IMR-90 (cell line): ENCODE measurements around the gene FGF19. TPM values are rescaled to one million over a fixed set of nuclear protein-coding genes. Genes with fewer than 3 reads are reported as not detected.

Source experiments
- ATAC-seq: fragments of 200-7000 bp; cut with Tn5 transposase; 2 replicates; pipeline ENCODE4 v1.9.1; 2020; ENCODE audit warnings: low read depth, mild to moderate bottlenecking, moderate library complexity
- BruUV-seq: library from RNA; stranded (reverse); fragments of 400-500 nt; replicated peaks from 2 replicates; lab custom pipeline; 2021; lab: Mats Ljungman, UMichigan
- CTCF ChIA-PET: fragments of 300-600 bp; formaldehyde crosslinking; extraction: SDS; loops from one replicate; lab custom pipeline; 2021; ENCODE audit warnings: antibody characterized with exemption; lab: Yijun Ruan, JAX
- POLR2A ChIA-PET: fragments of 300-600 bp; sonication (Branson Sonifier 250); formaldehyde crosslinking; loops from one replicate; lab custom pipeline; 2022; ENCODE audit warnings: antibody characterized with exemption; ENCODE audit not compliant: unreplicated experiment; lab: Charles Lee
- DNase-seq: peaks from one replicate; pipeline ENCODE4 v3.0.0; 2013
- H2AFZ ChIP-seq: replicated peaks from 2 replicates; pipeline ENCODE3; 2013; ENCODE audit warnings: low read length, mild to moderate bottlenecking; ENCODE audit not compliant: poor library complexity
- H2AK5ac ChIP-seq: 2 replicates; pipeline ENCODE4 v1.6.1; 2013; ENCODE audit warnings: low read depth, low read length, inconsistent platforms
- H2AK9ac ChIP-seq: replicated peaks from 2 replicates; pipeline ENCODE3; 2013; ENCODE audit warnings: mild to moderate bottlenecking, low read depth, low read length, moderate library complexity; ENCODE audit not compliant: poor library complexity
- H2BK120ac ChIP-seq: 2 replicates; pipeline ENCODE4 v1.6.1; 2013; ENCODE audit warnings: low read depth, low read length, inconsistent platforms
- H2BK15ac ChIP-seq: 3 replicates; pipeline ENCODE4 v1.6.1; 2013; ENCODE audit warnings: low read depth, low read length, inconsistent platforms
- H2BK20ac ChIP-seq: 2 replicates; pipeline ENCODE4 v1.6.1; 2013; ENCODE audit warnings: low read depth, mild to moderate bottlenecking, inconsistent platforms, low read length, moderate library complexity
- H2BK5ac ChIP-seq: 2 replicates; pipeline ENCODE4 v1.6.1; 2013; ENCODE audit warnings: mild to moderate bottlenecking, low read depth, low read length, inconsistent platforms; ENCODE audit not compliant: poor library complexity, severe bottlenecking
- H3K14ac ChIP-seq: replicated peaks from 2 replicates; pipeline ENCODE4 v1.6.1; 2013; ENCODE audit warnings: low read depth, low read length, inconsistent platforms
- H3K18ac ChIP-seq: 2 replicates; pipeline ENCODE4 v1.6.1; 2013; ENCODE audit warnings: low read depth, low read length, control low read depth
- H3K23ac ChIP-seq: 2 replicates; pipeline ENCODE4 v1.6.1; 2013; ENCODE audit warnings: low read depth, low read length, inconsistent platforms
- H3K27ac ChIP-seq: 2 replicates; pipeline ENCODE4 v1.5.1; 2013; ENCODE audit warnings: mild to moderate bottlenecking, control low read depth, low read length; ENCODE audit not compliant: insufficient read depth
- H3K27me3 ChIP-seq: 2 replicates; pipeline ENCODE4 v1.6.1; 2013; ENCODE audit warnings: low read length; ENCODE audit not compliant: control insufficient read depth, insufficient read depth
- H3K36me3 ChIP-seq: 2 replicates; pipeline ENCODE4 v1.6.1; 2013; ENCODE audit warnings: low read length, mixed read lengths; ENCODE audit not compliant: control insufficient read depth, insufficient read depth
- H3K4ac ChIP-seq: 2 replicates; pipeline ENCODE4 v1.6.1; 2013; ENCODE audit warnings: low read depth, low read length, inconsistent platforms
- H3K4me1 ChIP-seq: 2 replicates; pipeline ENCODE4 v1.6.1; 2013; ENCODE audit warnings: low read length, mixed read lengths; ENCODE audit not compliant: control insufficient read depth, insufficient read depth
- H3K4me2 ChIP-seq: 2 replicates; pipeline ENCODE4 v1.6.1; 2013; ENCODE audit warnings: low read depth, mild to moderate bottlenecking, control low read depth, low read length, moderate library complexity
- H3K4me3 ChIP-seq: 2 replicates; pipeline ENCODE4 v1.5.1; 2013; ENCODE audit warnings: low read depth, mild to moderate bottlenecking, control low read depth, low read length, moderate library complexity; ENCODE audit not compliant: insufficient read depth
- H3K56ac ChIP-seq: 2 replicates; pipeline ENCODE4 v1.6.1; 2013; ENCODE audit warnings: low read length, inconsistent platforms; ENCODE audit not compliant: insufficient read depth; ENCODE audit errors: extremely low read depth
- H3K79me1 ChIP-seq, 2 experiments: 2 replicates each; pipeline ENCODE4 v1.6.1; 2013; ENCODE audit warnings: low read length in 2 of 2, inconsistent platforms in 1 of 2, low read depth in 1 of 2
- H3K9ac ChIP-seq: 2 replicates; pipeline ENCODE4 v1.6.1; 2013; ENCODE audit warnings: low read depth, low read length, control low read depth
- H3K9me1 ChIP-seq: 2 replicates; pipeline ENCODE4 v1.6.1; 2013; ENCODE audit warnings: low read length, inconsistent platforms; ENCODE audit not compliant: insufficient read depth
- H3K9me3 ChIP-seq: 2 replicates; pipeline ENCODE4 v1.6.1; 2013; ENCODE audit warnings: low read length; ENCODE audit not compliant: control insufficient read depth, insufficient read depth
- H4K20me1 ChIP-seq: 2 replicates; pipeline ENCODE4 v1.6.1; 2013; ENCODE audit warnings: low read length, inconsistent platforms; ENCODE audit not compliant: insufficient read depth
- H4K5ac ChIP-seq: 2 replicates; pipeline ENCODE4 v1.6.1; 2013; ENCODE audit warnings: mild to moderate bottlenecking, low read depth, low read length, control low read depth
- H4K8ac ChIP-seq, 2 experiments: 2 replicates each; pipeline ENCODE4 v1.6.1; 2013; ENCODE audit warnings: low read depth in 2 of 2, low read length in 2 of 2, control low read depth in 1 of 2, inconsistent platforms in 1 of 2
- H4K91ac ChIP-seq: 2 replicates; pipeline ENCODE4 v1.6.1; 2013; ENCODE audit warnings: low read depth, low read length, inconsistent platforms; ENCODE audit not compliant: insufficient read depth
- BHLHE40 ChIP-seq: fragments of 150-350 bp; IDR thresholded peaks from 2 replicates; pipeline ENCODE4 v1.6.1; 2016; ENCODE audit warnings: mild to moderate bottlenecking, low read depth, low read length
- CEBPB ChIP-seq: IDR thresholded peaks from 2 replicates; pipeline ENCODE4 v1.6.1; 2012; ENCODE audit warnings: low read depth, low read length, improper control_type of control experiment
- CHD1 ChIP-seq: IDR thresholded peaks from 2 replicates; pipeline ENCODE4 v1.6.1; 2012; ENCODE audit warnings: low read depth, low read length, improper control_type of control experiment
- CTCF ChIP-seq: conservative IDR thresholded peaks from 2 replicates; pipeline ENCODE4 v1.5.1; 2012; ENCODE audit warnings: mild to moderate bottlenecking, low read depth, low read length, improper control_type of control experiment
- ELK1 ChIP-seq: fragments of 150-350 bp; IDR thresholded peaks from 2 replicates; pipeline ENCODE4 v1.6.1; 2016; ENCODE audit warnings: low read depth, mild to moderate bottlenecking, low read length, moderate library complexity, borderline replicate concordance
- FOS ChIP-seq: fragments of 150-350 bp; IDR thresholded peaks from 2 replicates; pipeline ENCODE4 v1.6.1; 2016; ENCODE audit warnings: low read depth, low read length
- MAFK ChIP-seq: IDR thresholded peaks from 2 replicates; pipeline ENCODE4 v1.6.1; 2012; ENCODE audit warnings: low read depth, low read length, improper control_type of control experiment
- MAZ ChIP-seq: IDR thresholded peaks from 2 replicates; pipeline ENCODE4 v1.6.1; 2012; ENCODE audit warnings: low read depth, mild to moderate bottlenecking, low read length, improper control_type of control experiment, moderate library complexity, borderline replicate concordance
- MXI1 ChIP-seq: IDR thresholded peaks from 2 replicates; pipeline ENCODE4 v1.6.1; 2012; ENCODE audit warnings: low read depth, mild to moderate bottlenecking, low read length, moderate library complexity, borderline replicate concordance
- NFE2L2 ChIP-seq: fragments of 150-350 bp; IDR thresholded peaks from 2 replicates; pipeline ENCODE4 v1.6.1; 2016; ENCODE audit warnings: low read depth, mild to moderate bottlenecking, low read length
- POLR2A ChIP-seq: IDR thresholded peaks from 2 replicates; pipeline ENCODE4 v1.6.1; 2012; ENCODE audit warnings: mild to moderate bottlenecking, low read depth, low read length
- RAD21 ChIP-seq: IDR thresholded peaks from 2 replicates; pipeline ENCODE4 v1.6.1; 2012; ENCODE audit warnings: low read length, improper control_type of control experiment
- RCOR1 ChIP-seq: IDR thresholded peaks from 2 replicates; pipeline ENCODE4 v1.6.1; 2012; ENCODE audit warnings: mild to moderate bottlenecking, low read length, improper control_type of control experiment; ENCODE audit not compliant: insufficient replicate concordance
- RFX5 ChIP-seq: IDR thresholded peaks from 2 replicates; pipeline ENCODE4 v1.8.0; 2012; ENCODE audit warnings: low read depth, mild to moderate bottlenecking, low read length, moderate library complexity
- SMC3 ChIP-seq: fragments of 150-350 bp; IDR thresholded peaks from 2 replicates; pipeline ENCODE4 v1.6.1; 2016; ENCODE audit warnings: low read depth, mild to moderate bottlenecking, antibody characterized with exemption, low read length, moderate library complexity
- USF2 ChIP-seq: fragments of 150-350 bp; IDR thresholded peaks from 2 replicates; pipeline ENCODE4 v1.6.1; 2017; ENCODE audit warnings: mild to moderate bottlenecking, antibody characterized with exemption, low read length, low read depth
- WGBS, 2 experiments: methylation state at CpG; one replicate each; pipeline versions ENCODE4 v1.1.5 to v1.1.7; 2013; ENCODE audit warnings: missing lambda C conversion rate in 2 of 2; ENCODE audit not compliant: insufficient read length in 1 of 2; ENCODE audit errors: extremely low coverage in 2 of 2; 5-methylcytosine and 5-hydroxymethylcytosine counted together
- dilution Hi-C: fragments of 300-500 bp; cut with HindIII; formaldehyde crosslinking; loops from one replicate; pipeline ENCODE4 v1.14.3; 2018; ENCODE audit warnings: low sequenced_read_pairs; ENCODE audit not compliant: unreplicated experiment
- in situ Hi-C: fragments of 300-500 bp; cut with MboI; formaldehyde crosslinking; loops from 3 replicates; pipeline ENCODE4 v1.14.3; 2019; ENCODE audit warnings: low sequenced_read_pairs, inconsistent platforms, mixed read lengths
- intact Hi-C: fragments of 100-400 bp; cut with micrococcal nuclease; formaldehyde crosslinking; loops from 2 replicates; pipeline ENCODE4 v1.10.0; 2022
- polyA plus RNA-seq, 3 experiments: library from polyadenylated mRNA; depleted of rRNA; stranded (reverse); fragments of >200 nt; gene quantifications; 2 replicates each; pipeline ENCODE4 v1.2.3, GENCODE V29; 2012; ENCODE audit warnings: low replicate concordance in 1 of 3
- total RNA-seq: library from RNA; depleted of rRNA; stranded (reverse); fragments of >200 nt; gene quantifications from 2 replicates; pipeline ENCODE4 v1.2.3, GENCODE V29; 2012

FGF19 gene
- total and polyA plus RNA-seq, 2 of the 4 experiments (the other 2 are of a cell fraction), result not detected

- Histone ChIP-seq H4K5ac (no peak overlapping the region), H2BK120ac (no peak overlapping the region), H3K9me1 (no peaks in the 10 kb centered on the region), H3K4me3 (no peak overlapping the region), H3K27me3 (peaks cover 57% of the 10 kb centered on the region), H2AK9ac (no peak overlapping the region), H3K14ac (no peak overlapping the region), H3K9ac (no peak overlapping the region), H3K9me3 (no peaks in the 10 kb centered on the region), H2BK5ac (no peak overlapping the region), H3K18ac (no peak overlapping the region), H2AFZ (peak overlapping the region; percentile 5), H2BK15ac (no peak overlapping the region), H3K56ac (no peak overlapping the region), H3K4me1 (peaks cover 2% of the 10 kb centered on the region), H3K79me1 (no peaks in the 10 kb centered on the region), H3K27ac (no peak overlapping the region), H4K20me1 (no peaks in the 10 kb centered on the region), H3K23ac (no peak overlapping the region), H4K91ac (no peak overlapping the region), H3K4ac (no peak overlapping the region), H2BK20ac (no peak overlapping the region), H3K36me3 (no peaks in the 10 kb centered on the region), H4K8ac (no peak overlapping the region), H3K4me2 (no peak overlapping the region), H2AK5ac (no peak overlapping the region)
- intact Hi-C loops (loop anchor here (5.0 kb wide), 1 partner anchor 184 kb away; no protein-coding TSS in a partner anchor), in situ Hi-C loops (loop anchor here (10.0 kb wide), 1 partner anchor 101 kb away; no protein-coding TSS in a partner anchor), dilution Hi-C loops (no loop called here)
- TF ChIP-seq RFX5, result no peak
- no peak for TF ChIP-seq MXI1
- TF ChIP-seq MAFK, result no peak
- TF ChIP-seq CHD1, result no peak
- no peak for TF ChIP-seq USF2
- no peak for TF ChIP-seq NFE2L2
- no peak for TF ChIP-seq CTCF
- no peak for TF ChIP-seq CEBPB
- no peak for TF ChIP-seq ELK1
- no peak for TF ChIP-seq FOS
- TF ChIP-seq POLR2A, result no peak
- no peak for TF ChIP-seq BHLHE40
- no peak for TF ChIP-seq RCOR1
- TF ChIP-seq SMC3, result no peak
- TF ChIP-seq RAD21, result no peak
- TF ChIP-seq MAZ, result no peak
- ChIA-PET CTCF (interaction anchor here (0.6 kb wide), 1 partner anchor 98 kb away, joined by 3 read pairs; no protein-coding TSS in a partner anchor), POLR2A (no interaction called here)
- no TSS peak for BruUV-seq
- DNase-seq (no peak), ATAC-seq (no peak)
- WGBS, 2 experiments, result 2% methylated on average over 9 of the region's 34 CpGs; no CpG with 5 or more reads in 1 of the 2 experiments
Observed at GRCh38 chr11:69703453-69703767, 412 bp downstream of the FGF19 start.
